Measurements from ENCODE around the gene TRIM44.

The TRIM44 gene

GRCh38 chr11:35688023-35688422 is 25.4 kb downstream of the TRIM44 start:
- no peak for TF ChIP-seq CTCF (IDR thresholded peaks at IDR 0.05; ENCODE audit: low read depth, low read length)
- peak; percentile 57 to 81 for DNase-seq (ENCODE audit: low read depth in 2 of 2)
- no peak overlapping the region for H3K4me3 ChIP-seq (replicated peaks in 1 of 2; ENCODE audit: low read depth in 2 of 2, low read length in 2 of 2)

GRCh38 chr11:35689081-35689996 is 26.8 kb downstream of the TRIM44 start:
- H3K4me3 ChIP-seq (replicated peaks in 1 of 2; ENCODE audit: low read depth in 2 of 2, low read length in 2 of 2) = no peak overlapping the region
- no peak for TF ChIP-seq CTCF (IDR thresholded peaks at IDR 0.05; ENCODE audit: low read depth, low read length)
- peak in 1 of 2 donors; percentile 12 for DNase-seq (ENCODE audit: low read depth in 2 of 2)

GRCh38 chr11:35702126-35702525 is 39.6 kb downstream of the TRIM44 start:
- no peak for TF ChIP-seq CTCF (IDR thresholded peaks at IDR 0.05; ENCODE audit: low read depth, low read length)
- DNase-seq (ENCODE audit: low read depth in 2 of 2) = no peak

GRCh38 chr11:35709376-35709775 is 46.8 kb downstream of the TRIM44 start:
- no peak overlapping the region for H3K4me3 ChIP-seq (replicated peaks in 1 of 2; ENCODE audit: low read depth in 2 of 2, low read length in 2 of 2)
- DNase-seq (ENCODE audit: low read depth in 2 of 2) = no peak
- TF ChIP-seq CTCF (IDR thresholded peaks at IDR 0.05; ENCODE audit: low read depth, low read length) = no peak

More at GRCh38 chr11:35702126-35702525, 39.6 kb downstream of the TRIM44 start:
- H3K4me3 ChIP-seq (replicated peaks in 1 of 2; ENCODE audit: low read depth in 2 of 2, low read length in 2 of 2) = no peak overlapping the region

- TF ChIP-seq CTCF (IDR thresholded peaks at IDR 0.05; ENCODE audit: low read depth, low read length) = peak; percentile 13
- DNase-seq (ENCODE audit: low read depth in 2 of 2) = no peak
- H3K4me3 ChIP-seq (replicated peaks in 1 of 2; ENCODE audit: low read depth in 2 of 2, low read length in 2 of 2) = no peak overlapping the region
Observed at GRCh38 chr11:35711173-35711910, 48.8 kb downstream of the TRIM44 start.

GRCh38 chr11:35711924-35712323 is 49.3 kb downstream of the TRIM44 start:
- H3K4me3 ChIP-seq (replicated peaks in 1 of 2; ENCODE audit: low read depth in 2 of 2, low read length in 2 of 2) = no peak overlapping the region
- no peak for TF ChIP-seq CTCF (IDR thresholded peaks at IDR 0.05; ENCODE audit: low read depth, low read length)
- DNase-seq (ENCODE audit: low read depth in 2 of 2) = no peak
